Mesodermal cell (in vitro differentiated cells): ENCODE measurements around the gene PDZD2.
"Not testable (repeated sequence)": the region's sequence is repeated elsewhere in the genome, so short reads cannot be mapped to it uniquely, and the experiment has no call there.

Source experiments
- H3K27ac ChIP-seq: 2 replicates; pipeline ENCODE4 v1.7.0; 2013; ENCODE audit warnings: mild to moderate bottlenecking, low read depth, low read length, moderate library complexity; ENCODE audit not compliant: severe bottlenecking
- H3K36me3 ChIP-seq: 2 replicates; pipeline ENCODE4 v1.7.1; 2013; ENCODE audit warnings: mild to moderate bottlenecking, low read length, moderate library complexity; ENCODE audit not compliant: control insufficient read depth, insufficient read depth
- H3K4me1 ChIP-seq: one replicate; pipeline ENCODE4 v1.7.1; 2013; ENCODE audit warnings: mild to moderate bottlenecking, low read length; ENCODE audit not compliant: insufficient read depth, control insufficient read depth, poor library complexity, severe bottlenecking
- H3K4me3 ChIP-seq: 2 replicates; pipeline ENCODE4 v1.7.0; 2013; ENCODE audit warnings: low read length, control low read depth, mild to moderate bottlenecking; ENCODE audit not compliant: insufficient read depth, poor library complexity, severe bottlenecking; ENCODE audit errors: extremely low read depth
- H3K9me3 ChIP-seq: 2 replicates; pipeline ENCODE4 v1.7.1; 2013; ENCODE audit warnings: mild to moderate bottlenecking, low read length, moderate library complexity; ENCODE audit not compliant: control insufficient read depth
- WGBS, 2 experiments: methylation state at CpG; one replicate each; pipeline ENCODE4 v1.1.5; 2013; ENCODE audit warnings: missing lambda C conversion rate in 2 of 2; ENCODE audit not compliant: insufficient coverage in 2 of 2; 5-methylcytosine and 5-hydroxymethylcytosine counted together

PDZD2 gene

GRCh38 chr5:32069396-32069795, 430.5 kb downstream of the PDZD2 start:
- no peaks in the 10 kb centered on the region for H3K4me1 ChIP-seq
- WGBS, 2 experiments: 85 to 100% methylated on average over 2 to 3 of the region's 3 CpGs
- no peak overlapping the region for H3K27ac ChIP-seq

GRCh38 chr5:32071351-32071944, 432.5 kb downstream of the PDZD2 start:
- peaks cover 4% of the 10 kb centered on the region for H3K9me3 ChIP-seq
- no peaks in the 10 kb centered on the region for H3K4me1 ChIP-seq
- WGBS, 2 experiments: 88 to 92% methylated on average over 5 of the region's 7 CpGs
- H3K27ac ChIP-seq: no peak overlapping the region
- no peak overlapping the region for H3K4me3 ChIP-seq
- peaks cover 3% of the 10 kb centered on the region for H3K36me3 ChIP-seq

More at GRCh38 chr5:32069396-32069795, 430.5 kb downstream of the PDZD2 start:
- peaks cover 4% of the 10 kb centered on the region for H3K9me3 ChIP-seq
- no peak overlapping the region for H3K4me3 ChIP-seq
- H3K36me3 ChIP-seq: peaks cover 3% of the 10 kb centered on the region

GRCh38 chr5:32072054-32072453, 433.1 kb downstream of the PDZD2 start:
- 95 to 97% methylated on average over 14 of the region's 14 CpGs for WGBS, 2 experiments

GRCh38 chr5:32074401-32074800, 435.5 kb downstream of the PDZD2 start:
- Histone ChIP-seq H3K36me3 (peaks cover 3% of the 10 kb centered on the region), H3K4me1 (no peaks in the 10 kb centered on the region), H3K4me3 (no peak overlapping the region), H3K9me3 (peaks cover 4% of the 10 kb centered on the region), H3K27ac (no peak overlapping the region)
- 86 to 93% methylated on average over 5 of the region's 5 CpGs for whole genome bisulfite sequencing, 2 experiments

More at GRCh38 chr5:32072054-32072453, 433.1 kb downstream of the PDZD2 start:
- Histone ChIP-seq H3K9me3 (peaks cover 4% of the 10 kb centered on the region), H3K4me3 (no peak overlapping the region), H3K36me3 (peaks cover 3% of the 10 kb centered on the region), H3K4me1 (no peaks in the 10 kb centered on the region), H3K27ac (no peak overlapping the region)

- Histone ChIP-seq H3K4me1 (no peaks in the 10 kb centered on the region), H3K27ac (no peak overlapping the region), H3K36me3 (peaks cover 3% of the 10 kb centered on the region), H3K9me3 (peaks cover 4% of the 10 kb centered on the region), H3K4me3 (no peak overlapping the region)
- no CpG with 5 or more reads among the region's 4 CpGs for WGBS, 2 experiments
Observed at GRCh38 chr5:32076699-32077695, 438.1 kb downstream of the PDZD2 start.

GRCh38 chr5:32078855-32079254, 439.9 kb downstream of the PDZD2 start:
- not testable (repeated sequence) for H3K36me3 ChIP-seq, H3K9me3 ChIP-seq, H3K4me3 ChIP-seq, H3K4me1 ChIP-seq, H3K27ac ChIP-seq
- WGBS, 2 experiments: 89 to 94% methylated on average over 4 to 5 of the region's 6 CpGs

- H3K36me3 ChIP-seq, H3K9me3 ChIP-seq, H3K4me1 ChIP-seq, H3K27ac ChIP-seq, H3K4me3 ChIP-seq: not testable (repeated sequence)
- WGBS, 2 experiments: 100% methylated on average over 1 of the region's 1 CpG; no CpG with 5 or more reads in 1 of the 2 experiments
Observed at GRCh38 chr5:32080565-32080964, 441.6 kb downstream of the PDZD2 start.

GRCh38 chr5:32082701-32083100, 443.8 kb downstream of the PDZD2 start:
- WGBS, 2 experiments: 79 to 88% methylated on average over 3 of the region's 4 CpGs

GRCh38 chr5:32083981-32084430, 445.1 kb downstream of the PDZD2 start:
- WGBS, 2 experiments: 86 to 100% methylated on average over 3 to 8 of the region's 10 CpGs
- H3K27ac ChIP-seq: no peak overlapping the region

More at GRCh38 chr5:32082701-32083100, 443.8 kb downstream of the PDZD2 start:
- Histone ChIP-seq H3K36me3 (no peaks in the 10 kb centered on the region), H3K27ac (no peak overlapping the region), H3K9me3 (no peaks in the 10 kb centered on the region), H3K4me1 (no peaks in the 10 kb centered on the region), H3K4me3 (no peak overlapping the region)

GRCh38 chr5:32087086-32088082, 448.5 kb downstream of the PDZD2 start:
- H3K4me1 ChIP-seq: no peaks in the 10 kb centered on the region
- 95% methylated on average over 15 to 19 of the region's 24 CpGs for WGBS, 2 experiments
- H3K27ac ChIP-seq: no peak overlapping the region
- peaks cover 4% of the 10 kb centered on the region for H3K36me3 ChIP-seq
- H3K4me3 ChIP-seq: no peak overlapping the region
- no peaks in the 10 kb centered on the region for H3K9me3 ChIP-seq

More at GRCh38 chr5:32083981-32084430, 445.1 kb downstream of the PDZD2 start:
- Histone ChIP-seq H3K36me3 (no peaks in the 10 kb centered on the region), H3K4me3 (no peak overlapping the region), H3K9me3 (no peaks in the 10 kb centered on the region), H3K4me1 (no peaks in the 10 kb centered on the region)
